ENCODE results near the gene FAT1. TPM values are rescaled to one million over a fixed set of nuclear protein-coding genes. Genes with fewer than 3 reads are reported as not detected.

The FAT1 gene
- total RNA-seq, 2 experiments from 2014 or later, result under 0.01 to 0.08 TPM

DNA sequence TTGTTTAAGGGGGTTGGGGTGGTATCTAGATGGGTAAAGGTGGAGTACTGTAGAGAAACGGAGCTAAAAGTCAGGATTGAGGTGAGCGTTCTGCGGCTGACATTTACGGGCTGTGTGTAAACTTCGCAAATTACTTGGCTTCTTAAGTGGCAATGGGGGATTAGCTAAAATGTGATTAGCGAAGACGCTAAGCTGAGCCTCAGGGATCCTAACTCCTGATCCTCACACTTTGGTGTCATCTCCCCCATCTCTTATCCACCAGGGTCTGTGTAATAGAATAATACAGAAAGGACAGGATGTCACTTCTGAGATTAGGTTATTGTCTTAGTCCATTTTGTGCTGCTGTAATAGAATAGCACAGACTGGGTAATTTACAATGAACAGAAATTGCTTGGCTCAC, 10.6 kb upstream of the FAT1 start:
- H3K27ac ChIP-seq (ENCODE audit: low read depth, low read length, poor library complexity, severe bottlenecking), result no peak overlapping the region
- no peaks in the 10 kb centered on the region for H3K79me2 ChIP-seq (ENCODE audit: insufficient read depth, low read depth, low read length)
- intact Hi-C loops (cut with micrococcal nuclease; ENCODE audit: unreplicated experiment), result no loop called here
- no peak overlapping the region for H3K4me2 ChIP-seq (ENCODE audit: low read length)
- H3K9me2 ChIP-seq (ENCODE audit: insufficient read depth, low read length), result no peaks in the 10 kb centered on the region
- ChIA-PET POLR2A (interaction anchor here (0.7 kb wide), 1 partner anchor 172 kb away, joined by 3 read pairs; no protein-coding TSS in a partner anchor), CTCF (ENCODE audit: unreplicated experiment) (interaction anchor here (0.6 kb wide), 1 partner anchor 82 kb away, joined by 3 read pairs; no protein-coding TSS in a partner anchor)
- no peaks in the 10 kb centered on the region for H3K4me1 ChIP-seq (ENCODE audit: insufficient read depth, low read length, poor library complexity, severe bottlenecking)
- no peak for TF ChIP-seq EZH2phosphoT487 (IDR thresholded peaks at IDR 0.05; ENCODE audit: borderline replicate concordance, low read depth, low read length)
- TF ChIP-seq, protein P1, sequence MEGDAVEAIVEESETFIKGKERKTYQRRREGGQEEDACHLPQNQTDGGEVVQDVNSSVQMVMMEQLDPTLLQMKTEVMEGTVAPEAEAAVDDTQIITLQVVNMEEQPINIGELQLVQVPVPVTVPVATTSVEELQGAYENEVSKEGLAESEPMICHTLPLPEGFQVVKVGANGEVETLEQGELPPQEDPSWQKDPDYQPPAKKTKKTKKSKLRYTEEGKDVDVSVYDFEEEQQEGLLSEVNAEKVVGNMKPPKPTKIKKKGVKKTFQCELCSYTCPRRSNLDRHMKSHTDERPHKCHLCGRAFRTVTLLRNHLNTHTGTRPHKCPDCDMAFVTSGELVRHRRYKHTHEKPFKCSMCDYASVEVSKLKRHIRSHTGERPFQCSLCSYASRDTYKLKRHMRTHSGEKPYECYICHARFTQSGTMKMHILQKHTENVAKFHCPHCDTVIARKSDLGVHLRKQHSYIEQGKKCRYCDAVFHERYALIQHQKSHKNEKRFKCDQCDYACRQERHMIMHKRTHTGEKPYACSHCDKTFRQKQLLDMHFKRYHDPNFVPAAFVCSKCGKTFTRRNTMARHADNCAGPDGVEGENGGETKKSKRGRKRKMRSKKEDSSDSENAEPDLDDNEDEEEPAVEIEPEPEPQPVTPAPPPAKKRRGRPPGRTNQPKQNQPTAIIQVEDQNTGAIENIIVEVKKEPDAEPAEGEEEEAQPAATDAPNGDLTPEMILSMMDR (conservative IDR thresholded peaks at IDR 0.05; ENCODE audit: low read length), result no peak
- no peaks in the 10 kb centered on the region for H3K36me3 ChIP-seq (ENCODE audit: insufficient read depth, low read length)
- no peak for DNase-seq (ENCODE audit: low spot score)
- H2AFZ ChIP-seq (ENCODE audit: low read length), result no peak overlapping the region
- no TSS peak for BruUV-seq (replicated peaks)
- H4K20me1 ChIP-seq (ENCODE audit: insufficient read depth, low read length), result no peaks in the 10 kb centered on the region
- H3K4me3 ChIP-seq (ENCODE audit: low read depth, low read length, poor library complexity, severe bottlenecking), result no peak overlapping the region
- no peaks in the 10 kb centered on the region for H3K9me3 ChIP-seq (ENCODE audit: low read length)

DNA sequence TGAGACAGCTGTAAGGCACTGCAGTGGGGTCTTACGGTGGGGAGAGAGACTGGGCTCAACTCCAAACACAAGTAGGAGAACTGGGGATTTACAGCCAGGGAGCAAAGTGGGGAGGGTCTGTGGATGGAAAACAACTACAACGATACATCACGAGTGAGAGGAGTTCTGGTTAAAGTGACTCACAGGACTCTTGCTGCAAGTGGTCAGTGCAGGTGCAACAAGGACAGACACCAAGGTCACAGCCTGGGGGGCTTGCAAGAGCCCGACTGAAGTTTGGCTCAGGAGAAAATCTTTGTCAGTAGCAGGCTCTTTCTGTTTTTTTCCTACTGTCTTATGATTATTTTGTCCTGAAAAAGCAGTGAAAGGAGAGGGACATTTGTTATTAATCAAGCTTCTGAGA, 10.1 kb upstream of the FAT1 start:
- H4K20me1 ChIP-seq (ENCODE audit: insufficient read depth, low read length), result no peaks in the 10 kb centered on the region
- CTCF ChIA-PET (ENCODE audit: unreplicated experiment), result no interaction called here
- no TSS peak for BruUV-seq (replicated peaks)
- DNase-seq (ENCODE audit: low spot score), result no peak
- POLR2A ChIA-PET, result interaction anchor here (0.7 kb wide), 1 partner anchor 171 kb away, joined by 3 read pairs; no protein-coding TSS in a partner anchor
- H3K9me2 ChIP-seq (ENCODE audit: insufficient read depth, low read length), result no peaks in the 10 kb centered on the region
- no peak overlapping the region for H3K4me2 ChIP-seq (ENCODE audit: low read length)
- H3K9me3 ChIP-seq (ENCODE audit: low read length), result no peaks in the 10 kb centered on the region
- no peaks in the 10 kb centered on the region for H3K4me1 ChIP-seq (ENCODE audit: insufficient read depth, low read length, poor library complexity, severe bottlenecking)
- no peaks in the 10 kb centered on the region for H3K79me2 ChIP-seq (ENCODE audit: insufficient read depth, low read depth, low read length)
- H3K27ac ChIP-seq (ENCODE audit: low read depth, low read length, poor library complexity, severe bottlenecking), result no peak overlapping the region
- intact Hi-C loops (cut with micrococcal nuclease; ENCODE audit: unreplicated experiment), result no loop called here
- TF ChIP-seq EZH2phosphoT487 (IDR thresholded peaks at IDR 0.05; ENCODE audit: borderline replicate concordance, low read depth, low read length), result no peak
- TF ChIP-seq, protein P1 (conservative IDR thresholded peaks at IDR 0.05; ENCODE audit: low read length), result no peak
- no peak overlapping the region for H3K4me3 ChIP-seq (ENCODE audit: low read depth, low read length, poor library complexity, severe bottlenecking)
- H2AFZ ChIP-seq (ENCODE audit: low read length), result no peak overlapping the region
- H3K36me3 ChIP-seq (ENCODE audit: insufficient read depth, low read length), result no peaks in the 10 kb centered on the region

DNA sequence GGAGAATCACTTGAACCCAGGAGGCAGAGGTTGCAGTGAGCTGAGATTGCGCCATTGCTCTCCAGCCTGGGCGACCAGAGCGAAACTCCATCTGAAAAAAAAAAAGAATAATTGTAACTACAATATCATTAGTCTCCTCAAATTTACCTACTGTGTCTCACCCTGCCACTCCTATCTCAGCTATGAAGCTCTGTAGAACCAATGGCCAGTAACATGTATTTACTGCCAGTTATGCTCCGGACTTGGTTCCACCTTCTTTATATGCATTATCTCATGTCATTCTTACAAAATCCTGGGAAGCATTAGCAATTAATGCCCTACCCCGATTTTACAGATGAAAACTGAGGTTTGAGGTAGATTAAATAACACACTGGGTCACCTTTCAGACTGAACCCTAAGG, 7.0 kb upstream of the FAT1 start:
- TF ChIP-seq, protein P1 (conservative IDR thresholded peaks at IDR 0.05; ENCODE audit: low read length), result no peak
- TF ChIP-seq EZH2phosphoT487 (IDR thresholded peaks at IDR 0.05; ENCODE audit: borderline replicate concordance, low read depth, low read length), result no peak
- Histone ChIP-seq H3K36me3 (ENCODE audit: insufficient read depth, low read length) (no peaks in the 10 kb centered on the region), H3K4me2 (ENCODE audit: low read length) (no peak overlapping the region), H3K79me2 (ENCODE audit: insufficient read depth, low read depth, low read length) (no peaks in the 10 kb centered on the region), H3K9me2 (ENCODE audit: insufficient read depth, low read length) (no peaks in the 10 kb centered on the region), H3K4me1 (ENCODE audit: insufficient read depth, low read length, poor library complexity, severe bottlenecking) (no peaks in the 10 kb centered on the region), H4K20me1 (ENCODE audit: insufficient read depth, low read length) (no peaks in the 10 kb centered on the region), H2AFZ (ENCODE audit: low read length) (no peak overlapping the region), H3K27ac (ENCODE audit: low read depth, low read length, poor library complexity, severe bottlenecking) (no peak overlapping the region), H3K4me3 (ENCODE audit: low read depth, low read length, poor library complexity, severe bottlenecking) (no peak overlapping the region), H3K9me3 (ENCODE audit: low read length) (no peaks in the 10 kb centered on the region)
- intact Hi-C loops (cut with micrococcal nuclease; ENCODE audit: unreplicated experiment), result no loop called here
- POLR2A ChIA-PET, result no interaction called here
- CTCF ChIA-PET (ENCODE audit: unreplicated experiment), result no interaction called here
- DNase-seq (ENCODE audit: low spot score), result no peak
- BruUV-seq (replicated peaks), result no TSS peak

Data from OCI-LY7 (cell line).